Astrocyte of the hippocampus (primary cell): ENCODE data around the gene CABLES2.

Experiments
- DNase-seq: peaks from one replicate; pipeline ENCODE4 v3.0.0; 2011; ENCODE audit warnings: low read depth, low spot score

Gene CABLES2

DNA sequence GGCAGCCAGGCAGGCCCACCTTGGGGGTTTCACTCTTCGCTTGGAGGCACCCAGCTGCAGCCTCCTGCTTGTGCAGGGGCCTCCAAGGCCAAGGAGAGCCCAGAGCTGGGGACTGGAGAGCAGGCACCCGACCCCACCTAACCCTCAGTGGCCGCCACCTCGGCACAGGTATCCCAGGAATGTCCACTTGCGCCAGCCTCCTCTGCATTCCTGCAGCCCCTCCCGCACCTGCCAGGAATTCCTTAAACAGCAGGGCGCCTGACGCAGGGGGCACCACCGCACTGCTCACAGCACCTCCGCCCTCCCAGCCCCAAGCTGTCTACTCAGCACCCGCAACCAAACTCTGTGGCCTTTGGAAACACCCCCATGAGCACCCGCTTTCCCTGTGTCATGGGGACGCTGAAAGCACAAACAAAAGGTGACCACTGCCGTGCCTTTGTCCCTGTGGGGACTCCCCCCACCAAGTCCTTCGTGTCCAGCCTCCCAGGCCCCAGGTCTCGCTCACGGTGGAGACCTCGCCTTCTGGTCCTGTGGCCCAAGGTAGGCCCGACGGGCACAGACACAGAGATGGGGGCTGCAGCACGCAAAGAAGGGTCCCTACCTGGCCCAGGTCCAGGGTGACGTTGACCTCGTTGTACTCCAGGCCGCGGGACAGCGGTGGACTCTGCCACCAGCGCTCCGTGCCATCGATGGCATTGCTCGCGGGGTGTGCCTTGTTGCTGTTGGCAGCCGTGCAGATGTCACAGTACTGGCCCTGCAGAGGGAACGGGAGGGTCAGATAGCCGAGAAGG lies 45.1 kb downstream of the CABLES2 start:
- no peak for DNase-seq

DNA sequence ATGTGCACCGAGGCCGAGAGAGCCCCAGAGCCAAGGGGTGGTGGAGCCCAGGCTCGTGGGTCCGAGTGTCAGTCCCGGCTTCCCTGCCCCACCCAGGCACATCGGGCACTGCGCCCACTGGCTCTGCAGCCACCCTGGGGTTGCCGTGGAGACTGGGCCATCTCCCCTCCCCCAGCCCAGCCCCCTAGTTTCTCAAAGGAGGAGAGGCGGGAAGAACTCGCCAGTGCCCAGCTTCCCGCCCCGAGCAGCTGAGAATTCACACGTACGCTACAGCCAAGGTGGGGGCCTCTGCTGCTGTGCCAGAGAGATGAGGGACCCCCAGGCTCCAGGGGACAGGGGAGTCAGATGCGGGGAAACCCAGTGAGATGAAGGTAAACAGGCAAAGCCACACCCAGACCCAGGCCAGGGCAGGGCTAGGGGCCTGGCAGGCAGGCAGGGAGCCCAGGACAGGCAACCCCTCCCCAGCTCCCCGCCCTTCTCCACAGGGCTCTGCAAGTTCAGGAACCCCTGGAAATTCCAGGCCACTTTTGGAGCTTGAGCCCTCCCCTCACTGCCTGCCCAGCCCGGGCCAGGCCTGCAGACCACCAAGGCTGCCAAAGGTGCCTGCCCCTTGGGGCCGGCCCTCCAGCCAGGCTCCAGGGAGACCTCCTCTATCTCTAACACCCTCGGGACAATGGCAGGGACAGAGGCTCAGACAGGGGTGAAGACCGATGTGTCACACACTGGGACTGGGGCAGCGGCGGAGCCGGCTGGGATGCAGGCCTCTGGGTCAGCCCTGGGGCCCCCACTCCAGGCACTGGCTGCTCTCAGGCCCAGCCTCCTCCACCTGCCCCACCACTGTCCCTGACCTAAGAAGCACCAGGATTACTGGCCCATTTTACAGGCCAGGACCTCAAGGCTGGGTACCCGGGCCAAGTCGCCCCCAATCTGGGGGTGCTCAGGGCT lies 46.0 kb downstream of the CABLES2 start:
- DNase-seq: no peak

DNA sequence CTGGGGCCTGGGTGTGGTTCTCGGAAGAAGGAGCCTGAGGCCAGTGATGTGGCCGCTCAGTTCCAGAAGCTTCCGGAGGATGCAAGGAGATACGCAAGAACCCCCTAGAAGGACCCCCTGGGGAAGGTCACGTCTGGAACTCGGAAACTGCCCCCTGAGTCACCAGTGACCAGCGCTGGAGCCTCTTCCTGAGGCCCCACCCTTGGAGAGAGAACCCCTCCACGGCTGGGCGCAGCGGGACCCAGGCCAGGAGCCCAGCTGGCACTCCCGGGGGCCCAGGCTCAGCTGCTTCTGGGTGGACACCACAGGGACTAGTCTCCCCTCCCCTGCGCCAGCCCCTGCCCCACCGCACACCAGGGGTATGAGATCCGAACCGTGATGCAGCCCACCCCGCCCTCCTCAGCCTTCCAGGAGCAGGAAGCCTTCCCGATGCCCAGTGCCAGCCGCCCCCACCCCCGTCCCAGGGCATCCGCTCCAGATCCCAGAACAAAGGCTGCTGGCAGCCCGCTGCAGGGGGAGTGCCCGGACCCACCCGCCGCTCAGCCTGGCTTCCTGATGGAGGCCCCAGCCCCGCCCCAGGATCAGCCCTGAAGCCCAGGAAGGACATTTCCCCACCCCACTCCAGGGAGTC lies 47.5 kb downstream of the CABLES2 start:
- peak; percentile 50 for DNase-seq

DNA sequence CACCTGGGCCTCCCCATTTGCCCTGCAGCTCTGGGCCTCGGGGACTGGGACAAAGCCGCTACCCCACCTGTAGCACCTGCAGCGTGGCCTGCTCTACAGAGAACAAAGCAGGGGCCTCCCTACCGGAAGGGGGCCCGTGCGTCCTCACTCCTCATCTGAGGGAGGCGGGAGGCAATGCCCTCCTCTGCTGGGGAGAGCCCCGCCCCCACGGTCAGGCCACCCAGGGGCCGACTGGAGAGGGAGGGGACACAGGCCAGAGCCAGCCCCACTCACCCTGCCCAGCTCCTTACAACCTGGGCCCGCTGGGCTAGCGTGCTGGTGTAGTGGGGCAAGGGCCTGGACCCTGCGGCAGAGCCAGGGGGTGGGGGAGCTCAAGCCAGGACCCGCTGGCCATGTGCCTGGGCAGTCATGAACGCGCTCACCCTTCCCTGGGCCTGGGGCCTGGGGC lies 48.0 kb downstream of the CABLES2 start:
- no peak for DNase-seq

DNA sequence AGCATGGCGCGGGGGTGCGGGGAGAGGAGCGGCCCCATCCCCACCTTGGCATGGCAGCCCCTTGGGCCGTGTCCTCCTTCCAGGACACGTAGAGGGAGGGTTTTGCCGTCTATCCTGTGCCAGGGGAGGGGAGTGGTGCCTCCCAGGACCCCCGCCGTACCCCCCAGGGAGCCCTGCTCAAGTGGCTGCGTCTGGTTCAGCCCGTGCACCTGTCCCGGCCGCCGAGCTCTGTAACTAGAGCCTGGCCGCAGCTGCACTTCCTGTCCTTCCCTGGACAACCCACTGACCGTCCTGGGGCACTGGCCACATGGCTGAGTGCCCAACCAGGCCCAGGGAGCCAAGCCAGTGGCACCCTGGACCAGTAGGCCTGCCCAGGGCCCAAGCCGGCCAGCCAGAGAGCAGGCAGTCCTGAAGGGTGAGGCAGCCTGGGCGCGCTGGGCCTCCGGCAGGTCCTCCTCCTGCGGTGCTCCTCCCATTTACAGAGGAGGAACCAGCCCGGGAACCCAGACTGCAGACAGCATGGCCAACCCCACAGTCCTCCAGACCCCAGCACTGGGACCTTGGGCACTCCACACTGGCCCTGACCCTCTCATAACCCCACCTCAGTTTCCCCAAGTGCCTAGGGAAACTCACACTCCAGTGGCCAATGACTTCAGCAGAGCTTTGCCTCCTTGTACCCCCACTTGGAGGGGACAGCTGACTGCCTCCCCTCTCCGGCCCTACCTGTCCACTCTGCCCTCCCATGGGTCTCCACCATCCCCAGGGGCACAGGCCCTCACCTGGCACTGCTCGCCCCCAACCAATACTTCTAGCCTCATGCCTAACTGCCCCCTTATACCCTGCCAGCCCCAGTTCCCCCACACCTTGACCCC lies 48.7 kb downstream of the CABLES2 start:
- no peak for DNase-seq

DNA sequence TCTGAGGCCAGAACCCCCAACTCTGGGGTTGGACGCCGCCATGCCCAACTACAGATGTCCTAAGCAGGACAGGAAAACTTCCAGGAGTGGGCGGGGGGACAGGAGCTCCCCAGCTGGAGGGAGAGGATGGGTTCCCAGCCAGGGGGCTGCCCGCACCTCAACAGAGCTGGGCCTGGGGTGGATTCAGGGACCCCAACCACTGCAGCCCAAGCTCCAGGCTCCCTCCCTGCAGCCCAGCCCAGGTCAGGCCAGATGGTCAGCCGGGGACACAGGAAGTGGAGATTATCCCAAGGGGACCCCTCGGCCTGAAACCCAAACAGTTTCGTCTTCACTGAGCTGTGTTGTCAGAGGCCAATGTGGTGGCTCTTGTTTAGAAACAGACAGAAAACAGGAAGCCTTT lies 49.4 kb downstream of the CABLES2 start:
- no peak for DNase-seq

DNA sequence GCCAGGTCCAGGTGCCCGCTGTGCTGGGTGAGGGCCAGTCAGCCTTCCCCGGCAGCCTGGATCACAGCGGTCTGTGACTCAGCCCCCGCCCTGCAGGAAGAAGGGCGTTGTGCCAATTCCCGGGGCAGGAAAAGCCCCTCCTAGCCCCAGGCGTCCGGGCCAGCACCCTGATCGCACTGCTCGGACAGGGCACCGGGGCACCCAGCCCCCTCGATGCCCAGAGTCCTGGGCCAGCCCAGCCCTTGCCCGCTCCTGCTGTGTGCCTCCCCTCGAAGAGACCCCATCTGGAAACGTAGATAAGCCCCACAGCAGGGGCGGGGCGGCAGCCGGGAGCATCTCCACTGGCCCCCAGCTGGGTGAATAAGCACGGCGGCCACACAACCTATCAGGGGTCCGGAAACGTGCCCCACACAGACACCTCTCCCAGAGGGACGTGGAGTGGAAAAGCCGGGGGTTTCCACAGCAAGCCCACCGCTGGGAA lies 49.9 kb downstream of the CABLES2 start:
- DNase-seq: peak; percentile 91

DNA sequence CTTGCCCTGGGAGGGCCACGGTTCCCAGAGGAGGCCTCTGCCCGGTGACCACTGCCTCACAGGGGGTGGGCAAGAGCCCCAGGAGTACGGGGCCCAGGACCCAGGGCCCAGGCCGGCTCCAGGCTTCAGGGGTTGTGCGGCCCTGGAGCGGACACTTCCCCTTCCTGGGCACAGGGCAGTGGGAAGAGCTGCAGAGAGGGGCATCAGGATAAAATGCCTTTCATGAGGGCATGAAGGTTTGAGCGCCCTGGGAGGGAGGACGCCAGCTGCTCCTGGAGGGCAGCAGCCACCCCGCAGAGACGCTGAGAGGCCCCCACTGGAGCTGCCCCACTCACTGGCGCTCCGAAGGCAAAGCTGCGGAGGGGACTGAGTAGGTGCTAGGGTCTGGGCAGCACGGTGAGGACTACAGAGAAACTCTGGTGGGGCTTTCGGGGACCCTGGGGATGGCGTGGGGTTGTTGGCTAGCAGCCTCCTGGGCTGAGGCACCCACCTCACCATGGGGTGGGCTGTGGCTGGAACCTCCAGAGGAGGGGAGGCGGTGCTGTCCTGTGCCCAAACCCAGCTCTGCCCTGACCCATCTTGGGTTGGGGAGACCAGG lies 50.4 kb downstream of the CABLES2 start:
- no peak for DNase-seq

DNA sequence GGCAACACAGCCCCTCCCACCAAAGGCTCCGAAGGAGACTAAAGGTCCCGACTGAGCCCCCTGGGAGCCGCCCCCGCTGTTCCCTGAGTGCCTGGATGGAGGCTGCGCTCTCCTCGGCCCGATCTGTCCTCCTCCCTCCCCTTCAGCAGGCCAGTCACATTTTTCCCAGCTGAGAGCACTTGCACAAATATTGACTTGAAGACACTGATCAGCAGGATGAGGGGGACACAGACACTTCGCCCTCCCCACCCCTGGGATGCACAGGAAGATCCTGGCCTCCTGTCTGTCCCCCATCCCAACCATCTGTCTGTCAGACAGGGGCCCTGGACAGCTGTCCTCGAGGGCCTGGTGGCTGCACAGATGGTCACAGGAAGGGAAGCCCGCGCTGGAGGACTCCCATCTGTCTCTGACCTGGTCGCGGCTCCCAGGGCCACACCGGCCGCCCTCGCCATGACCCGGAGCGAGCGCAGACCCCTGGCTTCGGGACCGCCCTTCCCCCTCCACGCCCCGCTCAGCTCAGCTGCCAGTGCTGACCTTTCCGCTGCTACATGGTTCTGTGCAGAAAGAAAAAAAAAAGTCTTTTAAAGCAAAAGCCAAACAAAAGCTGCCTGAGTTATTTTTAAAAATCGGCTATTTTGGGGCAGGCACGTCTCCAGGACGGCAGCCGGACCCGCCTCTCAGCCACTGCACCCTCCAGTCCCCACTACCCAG lies 51.1 kb downstream of the CABLES2 start:
- peak; percentile 58 for DNase-seq

DNA sequence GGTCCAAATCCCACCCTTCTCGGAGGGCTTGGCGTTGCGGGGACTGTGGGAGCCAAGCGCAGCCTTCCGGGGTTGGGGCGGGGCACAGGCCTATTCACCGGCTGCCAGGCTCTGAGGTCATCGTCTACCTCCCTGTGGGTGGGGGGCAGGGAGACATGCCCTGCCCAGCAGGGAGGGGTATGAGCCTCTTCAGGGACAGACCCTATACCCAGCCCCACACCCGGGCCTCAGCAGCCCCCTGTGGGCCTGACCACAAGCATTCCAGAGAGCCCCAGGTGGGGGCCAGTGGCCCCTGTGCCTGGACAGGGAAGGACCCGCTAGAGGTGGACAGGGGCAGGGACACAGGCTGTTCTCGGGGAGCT lies 51.6 kb downstream of the CABLES2 start:
- peak; percentile 89 for DNase-seq

DNA sequence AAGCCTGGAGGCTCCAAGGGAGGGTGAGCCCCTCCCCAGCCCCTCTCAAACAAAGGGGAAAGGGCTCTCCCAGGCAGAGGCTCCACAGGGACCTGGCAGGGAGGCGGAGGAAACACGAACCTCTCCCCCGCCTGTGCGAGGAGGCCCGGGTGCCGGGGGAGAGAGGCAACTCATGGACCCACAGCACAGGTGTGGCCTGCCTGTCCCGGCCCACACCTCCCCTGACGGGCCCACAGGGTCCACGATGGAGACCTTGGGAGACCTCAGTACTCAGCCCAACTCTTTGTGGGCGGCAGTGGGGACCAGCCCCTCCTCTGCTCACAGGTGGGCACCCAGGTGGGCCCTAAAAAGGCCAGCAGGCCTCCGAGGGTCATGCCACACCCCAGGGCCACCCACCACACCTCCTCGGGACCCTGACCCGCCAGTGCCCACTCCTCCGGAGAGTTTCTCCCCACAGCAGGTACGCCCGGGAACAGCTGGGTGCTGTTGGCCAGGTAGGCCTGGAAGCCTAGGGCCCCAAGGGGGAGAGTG lies 52.2 kb downstream of the CABLES2 start:
- DNase-seq: no peak

DNA sequence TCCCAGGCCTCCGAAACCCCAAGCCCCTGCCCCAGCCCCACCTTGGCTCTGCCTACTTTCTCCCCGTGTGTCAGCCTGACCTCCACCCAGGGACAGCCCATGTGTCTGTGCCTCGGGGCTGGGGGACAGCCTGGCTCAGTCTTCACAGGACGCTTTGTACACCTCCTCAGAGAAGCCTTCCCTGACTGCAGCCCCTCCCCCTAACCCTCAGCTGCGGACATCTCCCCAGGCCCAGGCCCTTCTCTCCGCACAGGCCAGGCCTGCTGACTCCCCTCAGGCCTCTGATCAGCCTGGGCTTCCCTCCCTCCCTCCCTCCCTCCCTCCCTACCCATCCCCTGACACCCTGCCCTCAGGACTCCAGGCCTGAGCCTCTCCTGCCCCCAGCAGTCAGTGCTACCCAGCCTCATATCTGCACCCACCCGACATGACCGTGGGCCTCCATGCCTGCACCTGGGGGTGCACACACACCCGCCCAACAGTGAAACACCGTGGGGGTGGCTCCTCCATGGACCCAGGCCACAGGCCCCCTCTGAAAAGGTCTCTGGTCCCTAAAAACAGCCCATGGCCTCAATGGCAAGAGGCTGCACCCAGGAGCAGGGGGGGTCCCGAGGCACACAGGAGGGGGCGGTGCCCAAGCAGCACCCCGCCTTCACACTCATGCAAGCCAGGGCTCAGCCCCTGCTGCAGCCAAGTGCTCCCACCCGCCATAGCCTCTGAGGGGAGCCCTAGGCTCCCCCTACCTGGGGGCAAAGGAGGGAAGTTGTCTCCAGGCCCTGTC lies 52.9 kb downstream of the CABLES2 start:
- no peak for DNase-seq

DNA sequence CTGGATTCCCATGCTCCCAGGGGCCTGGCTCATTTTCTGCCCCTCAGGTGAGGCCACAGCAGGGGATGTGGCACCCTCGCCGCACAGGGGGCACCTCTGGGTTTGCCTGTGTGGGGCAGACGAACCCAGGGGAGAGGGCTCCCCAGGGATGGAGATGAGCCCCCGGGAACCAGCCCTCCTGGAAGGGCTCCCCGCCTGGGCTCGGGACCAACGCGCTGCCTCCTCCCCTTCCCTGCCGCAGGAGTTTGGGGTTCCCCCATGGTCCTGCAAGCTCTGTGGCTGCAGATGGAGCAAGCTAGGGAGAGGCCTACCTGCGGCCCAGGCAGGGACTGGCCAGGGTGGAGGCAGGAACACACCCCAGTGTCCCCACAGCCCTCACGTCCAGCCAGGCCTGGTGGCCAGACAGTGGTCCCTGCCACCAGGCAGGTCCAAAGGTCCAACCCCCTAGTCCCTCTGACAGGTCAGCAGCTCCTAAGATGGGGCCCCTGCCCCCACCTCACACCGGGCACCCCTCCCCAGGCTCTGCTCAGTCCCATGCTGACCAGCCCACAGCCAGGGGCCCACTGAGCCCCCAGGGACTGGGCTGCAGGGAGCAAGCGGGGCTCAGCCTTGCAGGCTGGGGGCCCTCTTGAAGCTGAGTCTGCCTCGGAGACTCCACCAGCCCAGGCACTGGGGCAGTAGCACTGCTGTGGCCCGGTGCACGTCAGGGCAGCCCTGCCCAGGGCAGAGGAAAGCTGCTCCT lies 53.6 kb downstream of the CABLES2 start:
- no peak for DNase-seq

DNA sequence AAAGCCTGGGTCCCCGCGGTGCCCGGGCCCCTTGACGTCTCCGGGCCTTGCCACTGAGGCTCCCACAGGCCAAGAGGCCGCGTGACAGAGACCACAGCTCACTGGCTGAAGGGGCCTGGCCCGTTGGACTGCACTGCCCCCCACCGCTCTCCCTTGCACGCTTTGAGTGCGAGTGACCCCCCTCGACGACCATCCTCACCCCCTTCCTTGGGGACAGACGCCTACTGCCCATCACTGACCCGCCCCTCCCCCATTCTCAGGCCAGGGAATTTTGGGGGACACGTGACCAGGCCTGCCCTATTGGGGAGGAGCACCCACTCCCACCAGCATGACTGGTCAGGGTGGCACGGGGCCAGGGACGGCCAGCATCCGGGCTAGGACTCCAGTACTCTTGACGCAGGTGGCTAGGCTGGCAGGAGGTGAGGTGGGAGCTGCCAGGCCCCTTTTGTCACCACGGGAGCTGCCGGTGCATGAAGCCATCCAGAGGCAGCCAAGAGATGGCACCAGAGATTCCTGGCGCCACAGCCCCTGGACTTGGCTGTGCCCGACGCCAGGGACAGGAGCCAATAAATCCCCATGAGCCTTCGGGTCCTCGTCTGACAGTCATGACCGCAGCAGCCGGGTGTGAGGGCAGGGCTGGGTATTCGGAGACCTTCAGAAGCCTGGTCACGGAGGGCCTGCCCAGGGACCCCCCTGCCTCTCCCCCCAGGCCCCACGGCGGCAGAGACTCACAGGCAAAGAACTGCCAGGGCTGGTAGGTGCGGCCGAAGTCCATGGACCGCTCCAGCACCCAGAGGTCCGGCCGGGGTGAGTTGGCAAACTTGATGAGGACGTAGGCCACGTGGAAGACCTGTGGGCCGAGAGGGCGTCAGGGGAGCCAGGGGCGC lies 54.4 kb downstream of the CABLES2 start:
- DNase-seq: peak; percentile 85

DNA sequence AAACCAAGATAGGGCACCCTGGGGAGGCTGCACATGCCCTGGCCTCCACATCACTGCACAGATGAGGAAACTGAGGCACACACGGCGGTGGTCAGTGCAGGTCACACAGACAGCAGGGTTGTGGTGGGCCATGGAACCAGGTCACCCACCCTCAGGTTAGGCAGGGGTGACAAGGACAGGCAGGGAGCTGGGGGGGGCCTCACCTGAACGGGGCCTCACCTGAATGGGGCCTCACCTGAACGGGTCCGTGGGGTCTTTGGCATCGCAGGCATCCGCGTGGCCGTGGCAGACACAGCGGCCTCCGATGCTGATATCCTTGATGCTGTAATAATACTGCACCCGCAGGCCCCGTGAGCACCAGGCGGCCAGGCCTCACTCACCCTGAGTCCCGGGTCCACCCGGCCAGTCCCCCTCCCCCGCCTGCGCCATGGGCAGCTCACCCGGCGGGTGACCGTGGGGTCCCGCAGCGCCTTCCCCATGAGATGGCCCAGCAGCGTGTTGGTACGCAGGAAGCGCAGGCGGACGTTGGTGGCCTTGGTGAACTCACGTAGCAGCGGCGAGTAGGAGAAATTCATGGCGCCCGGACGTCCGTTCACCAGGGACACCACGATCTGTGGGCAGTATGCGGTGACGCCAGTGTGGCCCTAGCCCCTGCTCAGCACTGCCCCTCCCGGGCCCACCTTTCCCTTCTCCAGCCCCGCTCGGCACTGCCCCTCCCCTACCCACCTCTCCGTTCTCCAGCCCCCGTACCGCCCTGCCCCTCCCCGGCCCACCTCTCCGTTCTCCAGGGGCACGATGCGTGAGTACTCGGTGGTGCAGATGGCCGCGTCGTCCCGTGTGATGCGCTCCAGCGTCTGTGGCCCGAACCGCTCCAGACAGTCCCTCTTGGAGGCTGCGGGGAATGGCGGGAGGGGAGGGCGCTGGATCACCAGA lies 55.4 kb downstream of the CABLES2 start:
- DNase-seq: no peak
